DOHH2 (cell line): Measurements from ENCODE around the gene FXYD7.

Source experiments
- CTCF ChIP-seq: fragments of 200-600 bp; sonication (generic); IDR thresholded peaks from one replicate; pipeline ENCODE4 v1.5.1; 2014; ENCODE audit warnings: antibody characterized with exemption, mild to moderate bottlenecking, low read depth, low read length; ENCODE audit not compliant: poor library complexity, severe bottlenecking
- EZH2phosphoT487 ChIP-seq: fragments of 200-600 bp; sonication (generic); IDR thresholded peaks from 2 replicates; pipeline ENCODE4 v1.6.1; 2017; ENCODE audit warnings: borderline replicate concordance, mild to moderate bottlenecking, antibody characterized with exemption, low read length, moderate library complexity, mixed read lengths

- no peak for TF ChIP-seq CTCF
- no peak for TF ChIP-seq EZH2phosphoT487
These were observed 35.5 kb upstream of the FXYD7 start for GRCh38 chr19:35107545-35107944.
